Measurements from ENCODE around the gene ACKR4.

- TF ChIP-seq, protein P1, sequence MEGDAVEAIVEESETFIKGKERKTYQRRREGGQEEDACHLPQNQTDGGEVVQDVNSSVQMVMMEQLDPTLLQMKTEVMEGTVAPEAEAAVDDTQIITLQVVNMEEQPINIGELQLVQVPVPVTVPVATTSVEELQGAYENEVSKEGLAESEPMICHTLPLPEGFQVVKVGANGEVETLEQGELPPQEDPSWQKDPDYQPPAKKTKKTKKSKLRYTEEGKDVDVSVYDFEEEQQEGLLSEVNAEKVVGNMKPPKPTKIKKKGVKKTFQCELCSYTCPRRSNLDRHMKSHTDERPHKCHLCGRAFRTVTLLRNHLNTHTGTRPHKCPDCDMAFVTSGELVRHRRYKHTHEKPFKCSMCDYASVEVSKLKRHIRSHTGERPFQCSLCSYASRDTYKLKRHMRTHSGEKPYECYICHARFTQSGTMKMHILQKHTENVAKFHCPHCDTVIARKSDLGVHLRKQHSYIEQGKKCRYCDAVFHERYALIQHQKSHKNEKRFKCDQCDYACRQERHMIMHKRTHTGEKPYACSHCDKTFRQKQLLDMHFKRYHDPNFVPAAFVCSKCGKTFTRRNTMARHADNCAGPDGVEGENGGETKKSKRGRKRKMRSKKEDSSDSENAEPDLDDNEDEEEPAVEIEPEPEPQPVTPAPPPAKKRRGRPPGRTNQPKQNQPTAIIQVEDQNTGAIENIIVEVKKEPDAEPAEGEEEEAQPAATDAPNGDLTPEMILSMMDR (conservative IDR thresholded peaks at IDR 0.05): no peak
- no peak for TF ChIP-seq EZH2 (IDR thresholded peaks at IDR 0.05; ENCODE audit: low read depth)
These were observed 41.6 kb downstream of the ACKR4 start for GRCh38 chr3:132638706-132639105.

All from PC-9 (cell line).